Liver (tissue), 9 donors: ENCODE measurements around the gene KCNJ11. TPM values are rescaled to one million over a fixed set of nuclear protein-coding genes. Genes with fewer than 3 reads are reported as not detected.

Experiments
- DNase-seq: peaks from one replicate; pipeline ENCODE4 v3.0.0-alpha.2; 2017; ENCODE audit warnings: low spot score
- H3K27ac ChIP-seq, 2 donors: one replicate each; pipeline ENCODE4 v1.7.0; 2013; ENCODE audit warnings: inconsistent platforms in 2 of 2, low read length in 2 of 2, control low read depth in 1 of 2, low read depth in 1 of 2, mild to moderate bottlenecking in 1 of 2
- H3K27me3 ChIP-seq, 4 donors: one replicate each; pipeline versions ENCODE4 v1.6.1 to v1.7.0; 2013; ENCODE audit warnings: low read length in 3 of 4, inconsistent platforms in 1 of 4, mild to moderate bottlenecking in 1 of 4, moderate library complexity in 1 of 4; ENCODE audit not compliant: control insufficient read depth in 4 of 4, insufficient read depth in 4 of 4
- H3K36me3 ChIP-seq, 4 donors: one replicate each; pipeline versions ENCODE4 v1.6.1 to v1.7.0; 2013; ENCODE audit warnings: low read length in 3 of 4, mild to moderate bottlenecking in 3 of 4, low read depth in 1 of 4, moderate library complexity in 1 of 4; ENCODE audit not compliant: control insufficient read depth in 4 of 4, insufficient read depth in 3 of 4
- H3K4me1 ChIP-seq, 4 donors: one replicate each; pipeline versions ENCODE4 v1.6.1 to v1.7.0; 2013; ENCODE audit warnings: low read length in 3 of 4, mild to moderate bottlenecking in 3 of 4, moderate library complexity in 1 of 4; ENCODE audit not compliant: control insufficient read depth in 4 of 4, insufficient read depth in 4 of 4
- H3K4me3 ChIP-seq, 3 donors: one replicate each; pipeline versions ENCODE4 v1.6.1 to v1.7.0; 2013; ENCODE audit warnings: low read length in 3 of 3, control low read depth in 1 of 3, low read depth in 1 of 3, mild to moderate bottlenecking in 1 of 3
- H3K9ac ChIP-seq, 2 donors: one replicate each; pipeline ENCODE4 v1.7.0; 2013; ENCODE audit warnings: low read length in 2 of 2, mild to moderate bottlenecking in 2 of 2, moderate library complexity in 2 of 2, control low read depth in 1 of 2, low read depth in 1 of 2
- H3K9me3 ChIP-seq, 4 donors: one replicate each; pipeline versions ENCODE4 v1.6.1 to v1.7.0; 2013; ENCODE audit warnings: low read length in 3 of 4; ENCODE audit not compliant: control insufficient read depth in 4 of 4
- EGR1 ChIP-seq, 2 donors: IDR thresholded peaks; 2 replicates each; pipeline ENCODE4 v1.6.1; 2016 to 2018; ENCODE audit warnings: antibody characterized with exemption in 2 of 2, low read depth in 2 of 2
- FOXA1 ChIP-seq: IDR thresholded peaks from 2 replicates; pipeline ENCODE4 v1.6.1; 2016; ENCODE audit warnings: antibody characterized with exemption
- FOXA2 ChIP-seq: IDR thresholded peaks from 2 replicates; pipeline ENCODE4 v1.6.1; 2016; ENCODE audit warnings: antibody characterized with exemption
- GABPA ChIP-seq, 2 donors: IDR thresholded peaks in 1 of 2; conservative IDR thresholded peaks in 1 of 2; 2 replicates each; pipeline ENCODE4 v1.6.1; 2016; ENCODE audit warnings: antibody characterized with exemption in 2 of 2, mild to moderate bottlenecking in 1 of 2, moderate library complexity in 1 of 2
- HNF4A ChIP-seq, 2 donors: conservative IDR thresholded peaks; 2 replicates each; pipeline ENCODE4 v1.6.1; 2016; ENCODE audit warnings: antibody characterized with exemption in 2 of 2, mild to moderate bottlenecking in 2 of 2
- HNF4G ChIP-seq: IDR thresholded peaks from 2 replicates; pipeline ENCODE4 v1.6.1; 2016; ENCODE audit warnings: antibody characterized with exemption
- JUND ChIP-seq, 2 donors: IDR thresholded peaks; 2 replicates each; pipeline ENCODE4 v1.6.1; 2016; ENCODE audit warnings: antibody characterized with exemption in 2 of 2
- NR2F2 ChIP-seq: IDR thresholded peaks from 2 replicates; pipeline ENCODE4 v1.6.1; 2016; ENCODE audit warnings: antibody characterized with exemption
- RAD21 ChIP-seq, 2 donors: IDR thresholded peaks; 2 replicates each; pipeline ENCODE4 v1.6.1; 2016; ENCODE audit warnings: antibody characterized with exemption in 2 of 2, mild to moderate bottlenecking in 2 of 2
- RXRA ChIP-seq, 2 donors: IDR thresholded peaks; 2 replicates each; pipeline ENCODE4 v1.6.1; 2017 to 2018; ENCODE audit warnings: antibody characterized with exemption in 2 of 2, mild to moderate bottlenecking in 1 of 2
- SP1 ChIP-seq: IDR thresholded peaks from 2 replicates; pipeline ENCODE4 v1.6.1; 2018; ENCODE audit warnings: antibody characterized with exemption, mild to moderate bottlenecking
- TAF1 ChIP-seq: conservative IDR thresholded peaks from 2 replicates; pipeline ENCODE4 v1.6.1; 2016; ENCODE audit warnings: antibody characterized with exemption, mild to moderate bottlenecking
- YY1 ChIP-seq: IDR thresholded peaks from 2 replicates; pipeline ENCODE4 v1.6.1; 2016; ENCODE audit warnings: antibody characterized with exemption, mild to moderate bottlenecking
- WGBS: extraction: QIAGEN DNeasy Blood & Tissue Kit; methylation state at CpG from one replicate; pipeline ENCODE4 v1.1.7; 2013; 5-methylcytosine and 5-hydroxymethylcytosine counted together
- polyA plus RNA-seq, 2 donors: library from polyadenylated mRNA; stranded (reverse) in 1 of 2; unstranded in 1 of 2; fragments of 200-250 nt in 1 of 2; fragments of >200 nt in 1 of 2; fragmentation: Nextera tagmentation in 1 of 2; extraction: Ambion mirVana in 1 of 2; gene quantifications; one replicate each; pipeline versions ENCODE4 v1.2.1 to v1.2.3, GENCODE V29; 2013 to 2015
- total RNA-seq, 2 donors: library from RNA; depleted of rRNA; stranded (reverse); fragments of >200 nt; gene quantifications; one replicate each; pipeline ENCODE4 v1.2.3, GENCODE V29; 2014
- TF ChIP-seq, protein P1 (sequence below): IDR thresholded peaks from 2 replicates; pipeline ENCODE4 v1.6.1; 2016; ENCODE audit warnings: antibody characterized with exemption
- TF ChIP-seq, protein P2 (sequence below): IDR thresholded peaks from 2 replicates; pipeline ENCODE4 v1.6.1; 2016; ENCODE audit warnings: antibody characterized with exemption, mild to moderate bottlenecking
- TF ChIP-seq, protein P3 (sequence below): IDR thresholded peaks from 2 replicates; pipeline ENCODE4 v1.6.1; 2016; ENCODE audit warnings: antibody characterized with exemption
- TF ChIP-seq, protein P4 (sequence below): IDR thresholded peaks from 2 replicates; pipeline ENCODE4 v1.6.1; 2016; ENCODE audit warnings: antibody characterized with exemption
- donor health status: healthy.
- donor health status: healthy.
- donor health status: healthy.
- donor health status: healthy.
- donor health status: healthy.

KCNJ11 gene
- total and polyA plus RNA-seq, 4 donors, result 0.28 to 1.1 (median 0.75) TPM; not detected in 1

DNA sequence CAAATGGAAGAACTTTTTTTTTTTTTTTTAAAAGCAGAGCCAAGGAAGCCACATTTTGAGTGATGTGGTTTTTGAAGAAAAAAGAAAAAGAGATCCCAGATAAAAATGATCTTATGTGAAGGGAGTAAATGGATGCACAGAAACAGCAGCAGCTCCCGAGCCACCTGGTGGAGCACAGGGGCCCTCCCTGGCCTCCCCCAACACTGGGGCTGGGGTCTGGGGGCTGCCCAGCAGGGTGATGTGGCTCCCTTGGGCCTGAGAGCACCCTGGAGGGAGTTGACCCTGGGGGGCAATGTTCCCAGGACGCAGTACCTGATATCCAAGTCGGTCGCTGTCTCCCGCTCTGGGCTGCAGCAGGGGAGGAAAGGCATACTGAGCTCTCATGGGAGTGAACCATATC lies 26.5 kb upstream of the KCNJ11 start:
- Histone ChIP-seq H3K4me3 (no peak overlapping the region), H3K36me3 (no peaks in the 10 kb centered on the region), H3K4me1 (peaks cover 0 to 2% (median 0%) of the 10 kb centered on the region in 4 donors), H3K27me3 (peaks cover 0 to 4% (median 0%) of the 10 kb centered on the region in 4 donors), H3K27ac (no peak overlapping the region), H3K9me3 (no peaks in the 10 kb centered on the region), H3K9ac (no peak overlapping the region)
- 90% methylated on average over 5 of the region's 5 CpGs for WGBS
- no peak for DNase-seq
- TF ChIP-seq HNF4G (no peak), EGR1 (IDR thresholded peaks at IDR 0.05; ENCODE audit: low read depth in 2 of 2) (no peak), RAD21 (IDR thresholded peaks at IDR 0.05) (no peak)
- TF ChIP-seq, protein P1, sequence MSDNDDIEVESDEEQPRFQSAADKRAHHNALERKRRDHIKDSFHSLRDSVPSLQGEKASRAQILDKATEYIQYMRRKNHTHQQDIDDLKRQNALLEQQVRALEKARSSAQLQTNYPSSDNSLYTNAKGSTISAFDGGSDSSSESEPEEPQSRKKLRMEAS, result no peak
- TF ChIP-seq, protein P2, sequence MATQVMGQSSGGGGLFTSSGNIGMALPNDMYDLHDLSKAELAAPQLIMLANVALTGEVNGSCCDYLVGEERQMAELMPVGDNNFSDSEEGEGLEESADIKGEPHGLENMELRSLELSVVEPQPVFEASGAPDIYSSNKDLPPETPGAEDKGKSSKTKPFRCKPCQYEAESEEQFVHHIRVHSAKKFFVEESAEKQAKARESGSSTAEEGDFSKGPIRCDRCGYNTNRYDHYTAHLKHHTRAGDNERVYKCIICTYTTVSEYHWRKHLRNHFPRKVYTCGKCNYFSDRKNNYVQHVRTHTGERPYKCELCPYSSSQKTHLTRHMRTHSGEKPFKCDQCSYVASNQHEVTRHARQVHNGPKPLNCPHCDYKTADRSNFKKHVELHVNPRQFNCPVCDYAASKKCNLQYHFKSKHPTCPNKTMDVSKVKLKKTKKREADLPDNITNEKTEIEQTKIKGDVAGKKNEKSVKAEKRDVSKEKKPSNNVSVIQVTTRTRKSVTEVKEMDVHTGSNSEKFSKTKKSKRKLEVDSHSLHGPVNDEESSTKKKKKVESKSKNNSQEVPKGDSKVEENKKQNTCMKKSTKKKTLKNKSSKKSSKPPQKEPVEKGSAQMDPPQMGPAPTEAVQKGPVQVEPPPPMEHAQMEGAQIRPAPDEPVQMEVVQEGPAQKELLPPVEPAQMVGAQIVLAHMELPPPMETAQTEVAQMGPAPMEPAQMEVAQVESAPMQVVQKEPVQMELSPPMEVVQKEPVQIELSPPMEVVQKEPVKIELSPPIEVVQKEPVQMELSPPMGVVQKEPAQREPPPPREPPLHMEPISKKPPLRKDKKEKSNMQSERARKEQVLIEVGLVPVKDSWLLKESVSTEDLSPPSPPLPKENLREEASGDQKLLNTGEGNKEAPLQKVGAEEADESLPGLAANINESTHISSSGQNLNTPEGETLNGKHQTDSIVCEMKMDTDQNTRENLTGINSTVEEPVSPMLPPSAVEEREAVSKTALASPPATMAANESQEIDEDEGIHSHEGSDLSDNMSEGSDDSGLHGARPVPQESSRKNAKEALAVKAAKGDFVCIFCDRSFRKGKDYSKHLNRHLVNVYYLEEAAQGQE, result no peak
- TF ChIP-seq, protein P3, sequence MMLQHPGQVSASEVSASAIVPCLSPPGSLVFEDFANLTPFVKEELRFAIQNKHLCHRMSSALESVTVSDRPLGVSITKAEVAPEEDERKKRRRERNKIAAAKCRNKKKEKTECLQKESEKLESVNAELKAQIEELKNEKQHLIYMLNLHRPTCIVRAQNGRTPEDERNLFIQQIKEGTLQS, result no peak

DNA sequence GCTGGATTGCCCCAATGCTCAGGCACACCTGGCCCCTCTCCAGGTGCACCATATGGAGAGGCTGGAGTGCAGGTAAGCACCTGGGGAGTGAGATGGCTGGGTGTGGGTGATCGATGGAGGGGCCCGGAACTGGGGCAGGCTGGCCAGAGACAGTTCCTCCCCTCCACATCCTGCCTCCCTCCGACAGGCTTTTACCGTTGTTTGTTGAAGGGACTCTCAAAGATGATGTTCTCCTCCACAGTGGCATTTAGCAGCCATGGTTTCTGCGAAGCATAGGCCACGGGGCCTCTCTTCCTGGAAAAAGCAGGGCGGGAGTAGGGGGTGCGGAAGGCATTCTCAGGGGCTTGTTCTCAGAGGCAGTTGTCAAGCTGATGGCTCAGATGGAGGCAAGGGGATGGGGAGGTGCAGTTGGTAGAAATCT lies 25.9 kb upstream of the KCNJ11 start:
- no peak for TF ChIP-seq JUND (IDR thresholded peaks at IDR 0.05)
- TF ChIP-seq, protein P4, sequence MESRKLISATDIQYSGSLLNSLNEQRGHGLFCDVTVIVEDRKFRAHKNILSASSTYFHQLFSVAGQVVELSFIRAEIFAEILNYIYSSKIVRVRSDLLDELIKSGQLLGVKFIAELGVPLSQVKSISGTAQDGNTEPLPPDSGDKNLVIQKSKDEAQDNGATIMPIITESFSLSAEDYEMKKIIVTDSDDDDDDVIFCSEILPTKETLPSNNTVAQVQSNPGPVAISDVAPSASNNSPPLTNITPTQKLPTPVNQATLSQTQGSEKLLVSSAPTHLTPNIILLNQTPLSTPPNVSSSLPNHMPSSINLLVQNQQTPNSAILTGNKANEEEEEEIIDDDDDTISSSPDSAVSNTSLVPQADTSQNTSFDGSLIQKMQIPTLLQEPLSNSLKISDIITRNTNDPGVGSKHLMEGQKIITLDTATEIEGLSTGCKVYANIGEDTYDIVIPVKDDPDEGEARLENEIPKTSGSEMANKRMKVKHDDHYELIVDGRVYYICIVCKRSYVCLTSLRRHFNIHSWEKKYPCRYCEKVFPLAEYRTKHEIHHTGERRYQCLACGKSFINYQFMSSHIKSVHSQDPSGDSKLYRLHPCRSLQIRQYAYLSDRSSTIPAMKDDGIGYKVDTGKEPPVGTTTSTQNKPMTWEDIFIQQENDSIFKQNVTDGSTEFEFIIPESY, result no peak
- Histone ChIP-seq H3K4me1 (peaks cover 0 to 2% (median 0%) of the 10 kb centered on the region in 4 donors), H3K27me3 (peaks cover 0 to 3% (median 0%) of the 10 kb centered on the region in 4 donors), H3K36me3 (no peaks in the 10 kb centered on the region), H3K9ac (no peak overlapping the region), H3K27ac (no peak overlapping the region), H3K4me3 (no peak overlapping the region), H3K9me3 (no peaks in the 10 kb centered on the region)
- WGBS, result 75% methylated on average over 8 of the region's 8 CpGs
- DNase-seq, result no peak

DNA sequence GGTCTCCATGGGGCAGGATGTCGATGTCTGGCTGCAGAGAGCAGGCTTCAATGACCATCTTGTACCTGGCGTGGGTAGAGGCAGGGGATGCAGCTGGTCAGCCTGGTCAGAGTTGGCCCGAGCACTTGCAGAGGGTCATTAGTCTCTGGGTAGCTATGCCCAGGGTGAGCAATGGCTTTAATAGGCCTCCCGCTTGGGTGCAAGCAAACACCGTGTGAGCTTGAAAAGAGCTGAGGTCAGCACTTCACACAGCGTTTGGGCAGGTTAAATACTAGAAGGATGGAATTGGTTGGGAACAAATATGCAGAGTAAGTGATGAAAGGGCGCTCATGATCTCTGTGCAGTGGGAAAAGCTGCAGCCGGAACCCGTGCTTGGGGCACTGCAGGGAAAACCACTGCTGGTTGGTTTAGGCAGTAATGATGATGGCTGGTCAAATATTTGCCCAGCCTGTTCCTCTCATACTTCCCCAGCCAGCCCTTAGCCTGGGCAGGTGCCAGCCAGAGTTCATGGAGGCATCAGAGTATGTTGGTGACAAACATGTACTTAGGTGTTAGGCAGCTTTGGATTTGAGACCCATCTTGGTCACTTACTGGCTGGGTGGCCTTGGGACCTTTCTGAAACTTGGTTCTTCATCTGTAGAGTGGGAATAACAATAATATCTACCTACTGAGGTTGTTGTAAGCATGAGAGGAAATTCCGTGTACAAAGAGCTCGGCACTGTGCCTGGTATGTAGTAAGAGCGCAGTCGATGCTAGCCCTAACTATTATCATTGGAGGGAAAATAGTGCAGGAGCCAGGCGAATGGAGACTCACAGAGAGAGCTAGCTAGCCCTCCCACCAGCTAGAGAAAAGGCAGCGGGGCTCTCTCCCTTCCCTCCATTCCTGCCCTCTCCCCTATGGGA lies 25.2 kb upstream of the KCNJ11 start:
- Histone ChIP-seq H3K27me3 (no peaks in the 10 kb centered on the region), H3K27ac (no peak overlapping the region)
- 65% methylated on average over 15 of the region's 15 CpGs for WGBS
- TF ChIP-seq YY1 (peak; percentile 78), TAF1 (no peak), JUND (IDR thresholded peaks at IDR 0.05) (no peak), HNF4G (no peak), EGR1 (IDR thresholded peaks at IDR 0.05; ENCODE audit: low read depth in 2 of 2) (no peak), SP1 (peak; percentile 83), RXRA (IDR thresholded peaks at IDR 0.05) (peak; percentile 64 to 66), GABPA (IDR thresholded peaks at IDR 0.05 in 1 of 2, conservative IDR thresholded peaks at IDR 0.05 in 1 of 2) (peak in 1 of 2 donors; percentile 22), FOXA1 (no peak), FOXA2 (no peak), NR2F2 (no peak), HNF4A (conservative IDR thresholded peaks at IDR 0.05) (peak; percentile 31 to 40)
- TF ChIP-seq, protein P2, result no peak
- TF ChIP-seq, protein P1, result no peak

More for the DNA sequence above, 25.2 kb upstream of the KCNJ11 start:
- Histone ChIP-seq H3K36me3 (no peaks in the 10 kb centered on the region), H3K4me3 (no peak overlapping the region), H3K4me1 (peaks cover 0 to 2% (median 0%) of the 10 kb centered on the region in 4 donors), H3K9ac (no peak overlapping the region), H3K9me3 (no peaks in the 10 kb centered on the region)
- DNase-seq, result no peak
